K562 (cell line): ENCODE measurements around the gene SYMPK. TPM values are rescaled to one million over a fixed set of nuclear protein-coding genes. Genes with fewer than 3 reads are reported as not detected.

Experiments
- BRF2 ChIP-seq: IDR thresholded peaks from 3 replicates; pipeline ENCODE4 v1.6.1; 2011; ENCODE audit warnings: borderline replicate concordance, mild to moderate bottlenecking; ENCODE audit not compliant: insufficient read length, insufficient read depth
- CGGBP1 ChIP-seq: fragments of 250-450 bp; sonication (Bioruptor Pico); IDR thresholded peaks from 2 replicates; pipeline ENCODE4 v1.9.0; 2021; ENCODE audit warnings: mild to moderate bottlenecking
- E2F3 ChIP-seq: fragments of 250-450 bp; sonication (Bioruptor Pico); IDR thresholded peaks from 2 replicates; pipeline ENCODE4 v1.4.0; 2020; ENCODE audit warnings: mild to moderate bottlenecking
- ILK ChIP-seq: fragments of 450-650 bp; IDR thresholded peaks from 2 replicates; pipeline ENCODE4 v1.6.1; 2016; ENCODE audit warnings: missing genetic modification characterization, low read depth, mild to moderate bottlenecking, missing compliant biosample characterization, moderate library complexity, borderline replicate concordance
- KDM4B ChIP-seq, 2 experiments: fragments of 450-650 bp in 1 of 2; sonication (generic) in 1 of 2; IDR thresholded peaks; 2 replicates each; pipeline ENCODE4 v1.6.1; 2016 to 2017; ENCODE audit warnings: borderline replicate concordance in 2 of 2, antibody characterized with exemption in 1 of 2, low read depth in 1 of 2, mild to moderate bottlenecking in 1 of 2
- MCM5 ChIP-seq: fragments of 450-650 bp; IDR thresholded peaks from 2 replicates; pipeline ENCODE4 v1.6.1; 2016; ENCODE audit warnings: low read depth
- MLLT1 ChIP-seq, 2 experiments: fragments of 450-650 bp; IDR thresholded peaks; 2 replicates each; pipeline ENCODE4 v1.6.1; 2016
- MTF1 ChIP-seq: fragments of 250-450 bp; sonication (Bioruptor Pico); IDR thresholded peaks from 2 replicates; pipeline ENCODE4 v1.9.0; 2021; ENCODE audit warnings: moderate library complexity, mild to moderate bottlenecking, inconsistent platforms, borderline replicate concordance
- MYBL2 ChIP-seq, 2 experiments: fragments of 450-650 bp in 1 of 2; sonication (generic) in 1 of 2; formaldehyde crosslinking in 1 of 2; IDR thresholded peaks; 2 replicates each; pipeline versions ENCODE4 v1.6.1 to v1.8.1; 2017 to 2022; ENCODE audit warnings: borderline replicate concordance in 1 of 2, inconsistent platforms in 1 of 2, low read depth in 1 of 2, mild to moderate bottlenecking in 1 of 2, missing genetic modification reagents in 1 of 2, moderate library complexity in 1 of 2
- PCBP2 ChIP-seq: fragments of 200-400 bp; formaldehyde crosslinking; IDR thresholded peaks from 2 replicates; pipeline ENCODE4 v1.6.1; 2018; ENCODE audit warnings: low read length, low read depth, mild to moderate bottlenecking, moderate library complexity; ENCODE audit not compliant: poor library complexity, severe bottlenecking
- TGIF2 ChIP-seq: sonication (generic); formaldehyde crosslinking; IDR thresholded peaks from 2 replicates; pipeline ENCODE4 v1.8.1; 2022; ENCODE audit warnings: mild to moderate bottlenecking, missing genetic modification reagents, moderate library complexity
- USF2 ChIP-seq: sonication (generic); formaldehyde crosslinking; IDR thresholded peaks from 2 replicates; pipeline ENCODE4 v1.5.0; 2020; ENCODE audit warnings: missing genetic modification reagents
- ZBTB11 ChIP-seq, 3 experiments: fragments of 200-800 bp in 1 of 3; fragments of 250-450 bp in 1 of 3; fragments of 450-650 bp in 1 of 3; sonication (Bioruptor Pico) in 1 of 3; sonication (Bioruptor generic) in 1 of 3; formaldehyde crosslinking in 1 of 3; IDR thresholded peaks; 2 replicates each; pipeline versions ENCODE4 v1.6.1 to v1.8.0; 2016 to 2022; ENCODE audit warnings: mild to moderate bottlenecking in 2 of 3, missing genetic modification characterization in 2 of 3, missing compliant biosample characterization in 1 of 3, moderate library complexity in 1 of 3
- ZBTB33 ChIP-seq: sonication (generic); formaldehyde crosslinking; IDR thresholded peaks from 2 replicates; pipeline ENCODE4 v1.8.1; 2023; ENCODE audit warnings: mild to moderate bottlenecking, missing genetic modification reagents
- polyA plus RNA-seq, 8 experiments: library from polyadenylated mRNA; depleted of rRNA in 4 of 8; stranded (reverse) in 5 of 8; unstranded in 3 of 8; fragments of >200 nt; fragmentation: Nextera tagmentation in 2 of 8; fragmentation: Illumina TruSeq in 1 of 8; extraction: Ambion mirVana in 2 of 8; extraction: Trizol in 1 of 8; gene quantifications; 2 replicates each; pipeline versions ENCODE4 v1.2.1 to v1.2.3, GENCODE V29; 2011 to 2014; ENCODE audit warnings: inconsistent platforms in 1 of 8, missing spikeins in 1 of 8
- total RNA-seq, 7 experiments: library from RNA; depleted of rRNA in 6 of 7; stranded (reverse); fragments of >200 nt in 6 of 7; fragmentation: Illumina TruSeq in 2 of 7; extraction: Trizol in 2 of 7; gene quantifications; 2 replicates each; pipeline versions ENCODE4 v1.2.1 to v1.2.3, GENCODE V29; 2011 to 2021; ENCODE audit warnings: low replicate concordance in 1 of 7

The SYMPK gene
- total and polyA plus RNA-seq, 9 of the 15 experiments (the other 6 are each of a cell fraction or from before 2014, with no cell fraction given) = 0.73 to 95.5 (median 58.4) TPM

GRCh38 chr19:45770192-45771101 lies 92.5 kb downstream of the SYMPK start (continued):
- TF ChIP-seq TGIF2 (CRISPR knock-in tag) (peak; percentile 52; the same call in 1 of the 2 replicates), USF2 (CRISPR knock-in tag) (no peak), MTF1 (no peak), ZBTB11 (CRISPR knock-in tag; IDR thresholded peaks at IDR 0.05) (no peak), PCBP2 (no peak), BRF2 (no peak), MCM5 (no peak), MYBL2 (IDR thresholded peaks at IDR 0.05; ENCODE audit: low read depth) (no peak), MYBL2 (CRISPR knock-in tag; IDR thresholded peaks at IDR 0.05; ENCODE audit: borderline replicate concordance) (no peak), MLLT1 (IDR thresholded peaks at IDR 0.05) (no peak), ILK (tag) (no peak), ZBTB33 (peak; percentile 48), E2F3 (peak; percentile 68; the same call in 1 of the 2 replicates), CGGBP1 (CRISPR knock-in tag) (no peak), KDM4B (IDR thresholded peaks at IDR 0.05; ENCODE audit: borderline replicate concordance in 2 of 2, low read depth in 1 of 2) (peak in 1 of 2 experiments; percentile 53; a peak in 1 of 4 replicates)
